Endothelial cell of umbilical vein (primary cell): Measurements from ENCODE around the gene MAPK8IP3. TPM values are rescaled to one million over a fixed set of nuclear protein-coding genes. Genes with fewer than 3 reads are reported as not detected.

Experiments
- BruUV-seq: library from RNA; stranded (reverse); fragments of 400-500 nt; replicated peaks from 2 replicates; lab custom pipeline; 2021; lab: Mats Ljungman, UMichigan
- CTCF ChIA-PET: fragments of 300-600, 350-600 bp; sonication (Branson Sonifier 250); formaldehyde crosslinking; loops from one replicate; lab custom pipeline; 2021; ENCODE audit warnings: antibody characterized with exemption, inconsistent platforms; lab: Charles Lee
- POLR2A ChIA-PET: fragments of 300-600, 350-600 bp; sonication (Branson Sonifier 250); formaldehyde crosslinking; loops from one replicate; lab custom pipeline; 2021; ENCODE audit warnings: antibody characterized with exemption, inconsistent platforms; lab: Charles Lee
- DNase-seq: peaks from one replicate; pipeline ENCODE4 v3.0.0-alpha.2; 2011; ENCODE audit warnings: low read depth, low spot score
- FAIRE-seq: peaks from 2 replicates; lab custom pipeline; 2011; peaks lifted over from hg19 to GRCh38; lab: Jason Lieb, UNC
- H2AFZ ChIP-seq: 2 replicates; pipeline ENCODE4 v1.6.0; 2012; ENCODE audit warnings: low read depth, low read length, control low read depth, inconsistent platforms
- H3K27ac ChIP-seq: 2 replicates; pipeline ENCODE4 v1.5.1; 2011; ENCODE audit warnings: low read depth, mild to moderate bottlenecking, control low read depth, low read length, moderate library complexity; ENCODE audit not compliant: insufficient read depth
- H3K27me3 ChIP-seq, 2 experiments: 2 replicates each; pipeline versions ENCODE4 v1.6.0 to v1.6.1; 2011; ENCODE audit warnings: low read length in 2 of 2, mixed read lengths in 1 of 2; ENCODE audit not compliant: control insufficient read depth in 2 of 2, insufficient read depth in 2 of 2
- H3K36me3 ChIP-seq, 2 experiments: 2 replicates in 1 of 2; 3 replicates in 1 of 2; pipeline ENCODE4 v1.5.1; 2011; ENCODE audit warnings: low read length in 2 of 2, mild to moderate bottlenecking in 1 of 2, moderate library complexity in 1 of 2; ENCODE audit not compliant: control insufficient read depth in 2 of 2, insufficient read depth in 2 of 2; ENCODE audit errors: extremely low read depth in 1 of 2
- H3K4me1 ChIP-seq: 3 replicates; pipeline ENCODE4 v1.5.1; 2011; ENCODE audit warnings: mild to moderate bottlenecking, low read length; ENCODE audit not compliant: control insufficient read depth, insufficient read depth; ENCODE audit errors: extremely low read depth
- H3K4me2 ChIP-seq: 2 replicates; pipeline ENCODE4 v1.6.1; 2011; ENCODE audit warnings: low read length, control low read depth, mixed read lengths; ENCODE audit not compliant: insufficient read depth
- H3K4me3 ChIP-seq, 3 experiments: fragments of 200-600 bp in 1 of 3; sonication (generic), shearing (Covaris generic) in 1 of 3; replicated peaks in 1 of 3; 2 replicates each; pipeline ENCODE4 v1.5.1; 2011 to 2016; ENCODE audit warnings: control low read depth in 3 of 3, low read length in 3 of 3, mild to moderate bottlenecking in 2 of 3, inconsistent platforms in 1 of 3, low read depth in 1 of 3, moderate library complexity in 1 of 3; ENCODE audit not compliant: insufficient read depth in 1 of 3
- H3K79me2 ChIP-seq: 2 replicates; pipeline ENCODE4 v1.6.0; 2012; ENCODE audit warnings: low read length, inconsistent platforms; ENCODE audit not compliant: control insufficient read depth, insufficient read depth
- H3K9ac ChIP-seq: replicated peaks from 2 replicates; pipeline ENCODE3; 2011; ENCODE audit warnings: low read length, control low read depth; ENCODE audit not compliant: insufficient read depth; ENCODE audit errors: extremely low read depth
- H3K9me1 ChIP-seq: replicated peaks from 3 replicates; pipeline ENCODE4 v1.6.0; 2011; ENCODE audit warnings: mild to moderate bottlenecking, low read length; ENCODE audit not compliant: control insufficient read depth, insufficient read depth; ENCODE audit errors: extremely low read depth
- H3K9me3 ChIP-seq: replicated peaks from 2 replicates; pipeline ENCODE4 v1.5.1; 2012; ENCODE audit warnings: low read length, inconsistent platforms; ENCODE audit not compliant: control insufficient read depth, insufficient read depth
- H4K20me1 ChIP-seq: replicated peaks from 2 replicates; pipeline ENCODE3; 2011; ENCODE audit warnings: mild to moderate bottlenecking, low read length; ENCODE audit not compliant: control insufficient read depth, insufficient read depth; ENCODE audit errors: extremely low read depth
- CTCF ChIP-seq, 2 donors: IDR thresholded peaks; 1 replicate in 1 of 2; 2 replicates in 1 of 2; pipeline ENCODE4 v1.5.1; 2011; ENCODE audit warnings: low read length in 2 of 2, mild to moderate bottlenecking in 2 of 2, moderate library complexity in 2 of 2, control low read depth in 1 of 2, inconsistent platforms in 1 of 2, low read depth in 1 of 2; ENCODE audit not compliant: insufficient read depth in 1 of 2; ENCODE audit errors: extremely low read depth in 1 of 2
- EZH2 ChIP-seq: IDR thresholded peaks from 2 replicates; pipeline ENCODE4 v1.6.1; 2012; ENCODE audit warnings: borderline replicate concordance, low read depth, mild to moderate bottlenecking, moderate library complexity, low read length, inconsistent platforms; ENCODE audit not compliant: severe bottlenecking
- FOS ChIP-seq: IDR thresholded peaks from 2 replicates; pipeline ENCODE4 v1.6.1; 2011; ENCODE audit warnings: mild to moderate bottlenecking, low read length, moderate library complexity, borderline replicate concordance; ENCODE audit not compliant: insufficient read depth
- GATA2 ChIP-seq: IDR thresholded peaks from 2 replicates; pipeline ENCODE4 v1.7.0; 2011; ENCODE audit warnings: low read depth, mild to moderate bottlenecking, moderate library complexity, mixed read lengths, low read length; ENCODE audit not compliant: insufficient read length, insufficient read depth
- JUN ChIP-seq: IDR thresholded peaks from 2 replicates; pipeline ENCODE4 v1.6.1; 2011; ENCODE audit warnings: borderline replicate concordance, low read depth; ENCODE audit not compliant: insufficient read length, insufficient read depth
- MAX ChIP-seq: IDR thresholded peaks from 2 replicates; pipeline ENCODE4 v1.6.1; 2011; ENCODE audit not compliant: insufficient read depth, insufficient read length
- MYC ChIP-seq: IDR thresholded peaks from one replicate; pipeline ENCODE4 v1.6.1; 2011; ENCODE audit warnings: mild to moderate bottlenecking, low read depth, low read length
- POLR2A ChIP-seq: IDR thresholded peaks from 2 replicates; pipeline ENCODE4 v1.6.1; 2012; ENCODE audit warnings: low read depth, mild to moderate bottlenecking, control low read depth, low read length
- POLR2AphosphoS5 ChIP-seq: IDR thresholded peaks from 2 replicates; pipeline ENCODE4 v1.6.1; 2012; ENCODE audit warnings: low read depth, mild to moderate bottlenecking, control low read depth, low read length, moderate library complexity; ENCODE audit not compliant: insufficient read depth
- dilution Hi-C: fragments of 300-500 bp; cut with MboI; formaldehyde crosslinking; loops from one replicate; pipeline ENCODE4 v1.15.0; 2019; ENCODE audit warnings: low sequenced_read_pairs; ENCODE audit not compliant: extremely low pct_ligation_motif_present
- intact Hi-C: fragments of 100-400 bp; cut with micrococcal nuclease; formaldehyde crosslinking; loops from one replicate; pipeline ENCODE4 v1.10.0; 2022
- polyA plus RNA-seq, 4 experiments: library from polyadenylated mRNA; depleted of rRNA in 3 of 4; stranded (reverse) in 3 of 4; unstranded in 1 of 4; fragments of >200 nt; gene quantifications; 2 replicates each; pipeline versions ENCODE4 v1.2.1 to v1.2.3, GENCODE V29; 2011 to 2012; ENCODE audit warnings: missing spikeins in 1 of 4
- total RNA-seq: library from RNA; stranded (reverse); gene quantifications from 2 replicates; pipeline ENCODE4 v1.2.3, GENCODE V29; 2021

Gene MAPK8IP3
- total and polyA plus RNA-seq, 2 donors (not counting 3 experiments of a cell fraction or from before 2014, with no cell fraction given) = 40.7 to 92.2 TPM

GRCh38 chr16:1817716-1818115 lies 111.7 kb downstream of the MAPK8IP3 start:
- no peaks in the 10 kb centered on the region for H3K27me3 ChIP-seq
- H3K4me3 ChIP-seq = no peak overlapping the region
- no peak overlapping the region for H3K27ac ChIP-seq
- peaks cover 0 to 39% of the 10 kb centered on the region in 2 experiments for H3K36me3 ChIP-seq
- no peaks in the 10 kb centered on the region for H3K9me1 ChIP-seq
- intact Hi-C loops (no loop called here), dilution Hi-C loops (no loop called here)
- no peaks in the 10 kb centered on the region for H3K9me3 ChIP-seq
- DNase-seq (no peak), FAIRE-seq (no peak)
- ChIA-PET POLR2A (no interaction called here), CTCF (no interaction called here)
- TF ChIP-seq POLR2AphosphoS5 = no peak
- TF ChIP-seq EZH2 = no peak
- TF ChIP-seq JUN = no peak
- no peak for TF ChIP-seq CTCF (IDR thresholded peaks at IDR 0.05; ENCODE audit: extremely low read depth in 1 of 2, insufficient read depth in 1 of 2, low read depth in 1 of 2, low read length in 2 of 2)
- TF ChIP-seq GATA2 = no peak
- no peak for TF ChIP-seq MAX
- TF ChIP-seq POLR2A = no peak
- TF ChIP-seq FOS = no peak
- no peak for TF ChIP-seq MYC
- H2AFZ ChIP-seq = no peak overlapping the region
- H3K79me2 ChIP-seq = no peaks in the 10 kb centered on the region
- H3K9ac ChIP-seq = no peak overlapping the region
- BruUV-seq = no TSS peak
- H4K20me1 ChIP-seq = no peaks in the 10 kb centered on the region
- no peaks in the 10 kb centered on the region for H3K4me1 ChIP-seq
- no peak overlapping the region for H3K4me2 ChIP-seq
